ENCODE data around the gene TCHP.

DNA sequence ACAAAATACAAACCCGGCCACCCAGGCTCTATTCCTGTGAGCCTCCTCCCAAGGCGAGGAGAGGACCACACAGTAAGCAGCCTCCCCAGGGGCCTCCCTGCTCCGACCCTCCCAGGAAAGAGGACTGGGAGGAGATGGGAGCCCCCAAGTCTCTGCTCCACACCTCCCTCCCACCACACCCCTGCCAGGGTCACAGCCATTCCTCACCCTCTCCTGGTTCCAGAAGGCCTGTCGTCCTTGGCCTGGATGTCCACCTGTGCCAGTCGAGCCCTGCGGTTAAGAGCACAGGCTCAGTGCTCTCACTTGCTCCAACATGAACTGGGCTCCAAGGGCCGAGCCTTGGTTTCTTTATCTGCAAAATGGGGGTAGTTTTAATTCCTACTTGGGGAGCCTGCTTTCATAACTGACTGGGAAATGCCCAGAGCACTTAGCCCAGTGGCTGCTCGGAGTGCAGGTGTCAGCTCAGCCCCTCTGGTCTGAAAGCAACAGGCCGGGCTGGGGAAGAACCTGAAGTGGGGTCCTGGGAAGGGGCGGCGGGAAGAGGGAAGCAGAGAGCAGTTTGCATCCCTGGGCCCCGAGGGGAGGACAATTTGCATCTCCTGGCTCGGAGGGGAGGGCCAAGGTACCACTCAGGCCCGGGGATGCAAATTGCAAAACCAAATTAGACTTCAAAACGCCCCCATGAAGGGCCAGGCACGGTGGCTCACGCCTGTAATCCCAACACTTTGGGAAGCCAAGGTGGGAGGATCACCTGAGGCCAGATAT, 23.6 kb downstream of the TCHP start:
- TF ChIP-seq, protein P1, sequence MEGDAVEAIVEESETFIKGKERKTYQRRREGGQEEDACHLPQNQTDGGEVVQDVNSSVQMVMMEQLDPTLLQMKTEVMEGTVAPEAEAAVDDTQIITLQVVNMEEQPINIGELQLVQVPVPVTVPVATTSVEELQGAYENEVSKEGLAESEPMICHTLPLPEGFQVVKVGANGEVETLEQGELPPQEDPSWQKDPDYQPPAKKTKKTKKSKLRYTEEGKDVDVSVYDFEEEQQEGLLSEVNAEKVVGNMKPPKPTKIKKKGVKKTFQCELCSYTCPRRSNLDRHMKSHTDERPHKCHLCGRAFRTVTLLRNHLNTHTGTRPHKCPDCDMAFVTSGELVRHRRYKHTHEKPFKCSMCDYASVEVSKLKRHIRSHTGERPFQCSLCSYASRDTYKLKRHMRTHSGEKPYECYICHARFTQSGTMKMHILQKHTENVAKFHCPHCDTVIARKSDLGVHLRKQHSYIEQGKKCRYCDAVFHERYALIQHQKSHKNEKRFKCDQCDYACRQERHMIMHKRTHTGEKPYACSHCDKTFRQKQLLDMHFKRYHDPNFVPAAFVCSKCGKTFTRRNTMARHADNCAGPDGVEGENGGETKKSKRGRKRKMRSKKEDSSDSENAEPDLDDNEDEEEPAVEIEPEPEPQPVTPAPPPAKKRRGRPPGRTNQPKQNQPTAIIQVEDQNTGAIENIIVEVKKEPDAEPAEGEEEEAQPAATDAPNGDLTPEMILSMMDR (IDR thresholded peaks at IDR 0.05; ENCODE audit: low read depth, low read length): no peak
- no peak for TF ChIP-seq EZH2phosphoT487 (IDR thresholded peaks at IDR 0.05; ENCODE audit: low read depth)
